Keratinocyte (primary cell): ENCODE measurements around the gene CPAMD8. TPM values are rescaled to one million over a fixed set of nuclear protein-coding genes. Genes with fewer than 3 reads are reported as not detected.

ENCODE experiments used
- DNase-seq: peaks from one replicate; pipeline ENCODE4 v3.0.0-alpha.2; 2011; ENCODE audit warnings: low read depth, missing footprints, low spot score
- FAIRE-seq: peaks from 2 replicates; lab custom pipeline; 2011; peaks lifted over from hg19 to GRCh38; lab: Jason Lieb, UNC
- H2AFZ ChIP-seq: 2 replicates; pipeline ENCODE4 v1.6.0; 2012; ENCODE audit warnings: low read length, control low read depth, inconsistent platforms; ENCODE audit not compliant: control insufficient read depth
- H3K27ac ChIP-seq: 2 replicates; pipeline ENCODE4 v1.5.1; 2011; ENCODE audit warnings: low read length; ENCODE audit not compliant: control insufficient read depth, insufficient read depth
- H3K27me3 ChIP-seq: 3 replicates; pipeline ENCODE4 v1.6.0; 2011; ENCODE audit warnings: low read length; ENCODE audit not compliant: control insufficient read depth, insufficient read depth; ENCODE audit errors: extremely low read depth
- H3K36me3 ChIP-seq, 2 experiments: 2 replicates in 1 of 2; 3 replicates in 1 of 2; pipeline ENCODE4 v1.5.1; 2011; ENCODE audit warnings: low read length in 2 of 2, mild to moderate bottlenecking in 1 of 2; ENCODE audit not compliant: control insufficient read depth in 2 of 2, insufficient read depth in 2 of 2; ENCODE audit errors: extremely low read depth in 1 of 2
- H3K4me1 ChIP-seq: 3 replicates; pipeline ENCODE4 v1.5.1; 2011; ENCODE audit warnings: low read length; ENCODE audit not compliant: control insufficient read depth, insufficient read depth; ENCODE audit errors: extremely low read depth
- H3K4me2 ChIP-seq: 3 replicates; pipeline ENCODE4 v1.6.0; 2011; ENCODE audit warnings: low read depth, low read length; ENCODE audit not compliant: control insufficient read depth, insufficient read depth; ENCODE audit errors: extremely low read depth
- H3K4me3 ChIP-seq, 3 experiments: fragments of 200-600 bp in 1 of 3; sonication (generic) in 1 of 3; 2 replicates in 2 of 3; 3 replicates in 1 of 3; pipeline ENCODE4 v1.5.1; 2011 to 2016; ENCODE audit warnings: low read length in 3 of 3, mild to moderate bottlenecking in 3 of 3, control low read depth in 2 of 3, inconsistent platforms in 1 of 3, low read depth in 1 of 3, mixed read lengths in 1 of 3, mixed run types in 1 of 3, moderate library complexity in 1 of 3; ENCODE audit not compliant: control insufficient read depth in 2 of 3, insufficient read depth in 2 of 3; ENCODE audit errors: extremely low read depth in 1 of 3
- H3K79me2 ChIP-seq: 2 replicates; pipeline ENCODE4 v1.6.0; 2012; ENCODE audit warnings: low read length; ENCODE audit not compliant: control insufficient read depth, insufficient read depth
- H3K9ac ChIP-seq: 3 replicates; pipeline ENCODE4 v1.6.0; 2011; ENCODE audit warnings: low read length; ENCODE audit not compliant: control insufficient read depth, insufficient read depth; ENCODE audit errors: extremely low read depth
- H3K9me1 ChIP-seq: 3 replicates; pipeline ENCODE4 v1.6.0; 2011; ENCODE audit warnings: low read length; ENCODE audit not compliant: control insufficient read depth, insufficient read depth; ENCODE audit errors: extremely low read depth
- H3K9me3 ChIP-seq: 2 replicates; pipeline ENCODE4 v1.5.1; 2012; ENCODE audit warnings: low read depth, low read length; ENCODE audit not compliant: control insufficient read depth
- H4K20me1 ChIP-seq: 3 replicates; pipeline ENCODE4 v1.6.0; 2011; ENCODE audit warnings: low read length; ENCODE audit not compliant: control insufficient read depth, insufficient read depth; ENCODE audit errors: extremely low read depth
- CTCF ChIP-seq, 3 experiments: IDR thresholded peaks in 1 of 3; conservative IDR thresholded peaks in 1 of 3; optimal IDR thresholded peaks in 1 of 3; 2 replicates in 2 of 3; 3 replicates in 1 of 3; pipeline versions ENCODE3 to v1.5.1; 2011; ENCODE audit warnings: low read length in 3 of 3, mild to moderate bottlenecking in 3 of 3, moderate library complexity in 2 of 3, control low read depth in 1 of 3, inconsistent platforms in 1 of 3; ENCODE audit not compliant: insufficient read depth in 2 of 3; ENCODE audit errors: extremely low read depth in 1 of 3
- EZH2 ChIP-seq: IDR thresholded peaks from one replicate; pipeline ENCODE4 v1.6.1; 2012; ENCODE audit warnings: inconsistent platforms, mild to moderate bottlenecking, low read length, moderate library complexity
- dilution Hi-C: fragments of 300-500 bp; cut with MboI; formaldehyde crosslinking; loops from one replicate; pipeline ENCODE4 v1.7.0; 2020; ENCODE audit warnings: low sequenced_read_pairs; ENCODE audit not compliant: extremely low pct_ligation_motif_present
- polyA plus RNA-seq, 5 experiments: library from polyadenylated mRNA; depleted of rRNA in 3 of 5; stranded (reverse) in 3 of 5; stranded (forward) in 1 of 5; unstranded in 1 of 5; fragments of >200 nt; gene quantifications; 1 replicate in 1 of 5; 2 replicates in 3 of 5; 3 replicates in 1 of 5; pipeline versions ENCODE4 v1.2.1 to v1.2.3, GENCODE V29; 2011 to 2012; ENCODE audit warnings: missing spikeins in 2 of 5, low read depth in 1 of 5, low replicate concordance in 1 of 5

The CPAMD8 gene
- polyA plus RNA-seq, 1 donor (not counting 4 experiments of a cell fraction or from before 2014, with no cell fraction given), result 0.38 TPM

DNA sequence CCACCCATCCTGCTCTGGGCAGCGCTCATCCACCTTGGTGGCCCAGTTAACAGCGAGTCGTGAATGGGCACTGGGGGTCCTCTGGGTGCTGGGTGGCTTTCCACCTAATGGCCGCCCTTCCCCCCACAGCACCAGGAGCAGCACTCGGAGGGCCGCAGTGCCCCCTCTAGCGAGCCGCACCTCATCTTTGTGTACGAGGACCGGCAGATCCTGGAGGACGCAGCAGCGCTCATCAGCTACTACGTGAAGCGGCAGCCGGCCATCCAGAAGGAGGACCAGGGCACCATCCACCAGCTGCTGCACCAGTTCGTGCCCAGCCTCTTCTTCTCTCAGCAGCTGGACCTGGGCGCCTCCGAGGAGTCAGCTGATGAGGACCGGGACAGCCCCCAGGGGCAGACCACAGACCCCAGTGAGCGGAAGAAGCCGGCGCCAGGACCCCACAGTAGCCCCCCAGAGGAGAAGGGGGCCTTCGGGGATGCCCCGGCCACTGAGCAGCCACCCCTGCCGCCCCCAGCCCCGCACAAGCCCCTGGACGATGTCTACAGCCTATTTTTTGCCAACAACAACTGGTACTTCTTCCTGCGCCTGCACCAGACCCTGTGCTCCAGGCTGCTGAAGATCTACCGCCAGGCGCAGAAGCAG lies 157.2 kb downstream of the CPAMD8 start:
- H4K20me1 ChIP-seq, result no peaks in the 10 kb centered on the region
- H3K36me3 ChIP-seq, result peaks cover 35 to 42% of the 10 kb centered on the region in 2 experiments
- H2AFZ ChIP-seq, result no peak overlapping the region
- no peak overlapping the region for H3K27ac ChIP-seq
- H3K27me3 ChIP-seq, result no peaks in the 10 kb centered on the region
- no peak overlapping the region for H3K9ac ChIP-seq
- TF ChIP-seq CTCF (optimal IDR thresholded peaks at IDR 0.05 in 1 of 3, IDR thresholded peaks at IDR 0.05 in 1 of 3, conservative IDR thresholded peaks at IDR 0.05 in 1 of 3; ENCODE audit: extremely low read depth in 1 of 3, insufficient read depth in 2 of 3, low read length in 3 of 3) (no peak), EZH2 (no peak)
- H3K4me1 ChIP-seq, result no peaks in the 10 kb centered on the region
- dilution Hi-C loops, result no loop called here
- H3K9me1 ChIP-seq, result no peaks in the 10 kb centered on the region
- no peak overlapping the region for H3K4me2 ChIP-seq
- FAIRE-seq (no peak), DNase-seq (no peak)
- no peaks in the 10 kb centered on the region for H3K9me3 ChIP-seq
- H3K79me2 ChIP-seq, result peaks cover 20% of the 10 kb centered on the region
- H3K4me3 ChIP-seq, result no peak overlapping the region

GRCh38 chr19:16868423-16869130 lies 158.0 kb downstream of the CPAMD8 start:
- Histone ChIP-seq H3K4me3 (no peak overlapping the region), H3K4me2 (no peak overlapping the region), H4K20me1 (no peaks in the 10 kb centered on the region), H3K9me1 (no peaks in the 10 kb centered on the region), H3K9ac (no peak overlapping the region), H3K4me1 (no peaks in the 10 kb centered on the region), H3K79me2 (peaks cover 12% of the 10 kb centered on the region), H3K27ac (no peak overlapping the region), H3K27me3 (no peaks in the 10 kb centered on the region), H3K9me3 (no peaks in the 10 kb centered on the region), H2AFZ (no peak overlapping the region), H3K36me3 (peaks cover 34 to 35% of the 10 kb centered on the region in 2 experiments)
- DNase-seq (no peak), FAIRE-seq (no peak)
- TF ChIP-seq CTCF (optimal IDR thresholded peaks at IDR 0.05 in 1 of 3, IDR thresholded peaks at IDR 0.05 in 1 of 3, conservative IDR thresholded peaks at IDR 0.05 in 1 of 3; ENCODE audit: extremely low read depth in 1 of 3, insufficient read depth in 2 of 3, low read length in 3 of 3) (no peak), EZH2 (no peak)
- dilution Hi-C loops, result no loop called here
